ENCODE measurements around the gene SPPL2A. TPM values are rescaled to one million over a fixed set of nuclear protein-coding genes. Genes with fewer than 3 reads are reported as not detected.

The SPPL2A gene
- total and polyA plus RNA-seq, 2 donors (not counting 3 experiments of a cell fraction or from before 2014, with no cell fraction given), result 38.8 to 88.7 TPM

DNA sequence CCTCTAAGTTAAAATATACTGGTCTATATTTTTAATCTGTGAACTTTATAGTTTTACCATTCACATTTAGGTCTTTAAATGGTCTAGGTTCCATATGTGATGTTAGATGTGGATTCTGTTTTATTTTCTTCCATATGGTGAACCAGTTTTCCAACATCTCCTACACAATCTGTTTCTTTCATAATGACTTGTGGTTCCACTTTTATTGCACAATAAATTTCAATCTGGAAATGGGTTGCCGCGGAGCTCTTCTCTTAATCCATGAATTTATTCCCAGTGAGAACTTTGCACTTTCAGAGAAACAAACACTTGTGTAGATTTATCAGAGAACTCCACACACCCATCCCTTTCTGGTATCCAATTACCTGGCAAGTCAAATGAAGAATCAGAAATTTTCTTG, 20.9 kb upstream of the SPPL2A start:
- POLR2A ChIA-PET, result no interaction called here
- Histone ChIP-seq H3K4me3 (replicated peaks in 1 of 3; ENCODE audit: insufficient read depth in 1 of 3, low read depth in 1 of 3, low read length in 3 of 3) (no peak overlapping the region), H3K4me2 (ENCODE audit: insufficient read depth, low read length) (no peak overlapping the region), H3K27me3 (ENCODE audit: control insufficient read depth in 2 of 2, insufficient read depth in 2 of 2, low read length in 2 of 2) (peaks cover 4 to 7% of the 10 kb centered on the region in 2 experiments), H3K9ac (replicated peaks; ENCODE audit: extremely low read depth, insufficient read depth, low read length) (no peak overlapping the region), H3K4me1 (ENCODE audit: control insufficient read depth, extremely low read depth, insufficient read depth, low read length) (no peaks in the 10 kb centered on the region), H4K20me1 (replicated peaks; ENCODE audit: control insufficient read depth, extremely low read depth, insufficient read depth, low read length) (no peaks in the 10 kb centered on the region), H3K79me2 (ENCODE audit: control insufficient read depth, insufficient read depth, low read length) (no peaks in the 10 kb centered on the region), H3K27ac (ENCODE audit: insufficient read depth, low read depth, low read length) (no peak overlapping the region), H3K9me1 (replicated peaks; ENCODE audit: control insufficient read depth, extremely low read depth, insufficient read depth, low read length) (no peaks in the 10 kb centered on the region), H3K9me3 (replicated peaks; ENCODE audit: control insufficient read depth, insufficient read depth, low read length) (no peaks in the 10 kb centered on the region), H3K36me3 (ENCODE audit: control insufficient read depth in 2 of 2, extremely low read depth in 1 of 2, insufficient read depth in 2 of 2, low read length in 2 of 2) (no peaks in the 10 kb centered on the region), H2AFZ (ENCODE audit: low read depth, low read length) (no peak overlapping the region)
- BruUV-seq (replicated peaks), result no TSS peak
- DNase-seq (ENCODE audit: low read depth, low spot score) (no peak), FAIRE-seq (no peak)
- no peak for TF ChIP-seq POLR2A (IDR thresholded peaks at IDR 0.05; ENCODE audit: low read depth, low read length)
- no peak for TF ChIP-seq POLR2AphosphoS5 (IDR thresholded peaks at IDR 0.05; ENCODE audit: insufficient read depth, low read depth, low read length)
- no peak for TF ChIP-seq EZH2 (IDR thresholded peaks at IDR 0.05; ENCODE audit: borderline replicate concordance, low read depth, low read length, severe bottlenecking)
- no peak for TF ChIP-seq FOS (IDR thresholded peaks at IDR 0.05; ENCODE audit: borderline replicate concordance, insufficient read depth, low read length)
- no peak for TF ChIP-seq JUN (IDR thresholded peaks at IDR 0.05; ENCODE audit: borderline replicate concordance, insufficient read depth, insufficient read length, low read depth)
- no peak for TF ChIP-seq GATA2 (IDR thresholded peaks at IDR 0.05; ENCODE audit: insufficient read depth, insufficient read length, low read depth, low read length)
- no peak for TF ChIP-seq MYC (IDR thresholded peaks at IDR 0.05; ENCODE audit: low read depth, low read length)
- TF ChIP-seq, protein P1, sequence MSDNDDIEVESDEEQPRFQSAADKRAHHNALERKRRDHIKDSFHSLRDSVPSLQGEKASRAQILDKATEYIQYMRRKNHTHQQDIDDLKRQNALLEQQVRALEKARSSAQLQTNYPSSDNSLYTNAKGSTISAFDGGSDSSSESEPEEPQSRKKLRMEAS (IDR thresholded peaks at IDR 0.05; ENCODE audit: insufficient read depth, insufficient read length), result no peak
- TF ChIP-seq, protein P2, sequence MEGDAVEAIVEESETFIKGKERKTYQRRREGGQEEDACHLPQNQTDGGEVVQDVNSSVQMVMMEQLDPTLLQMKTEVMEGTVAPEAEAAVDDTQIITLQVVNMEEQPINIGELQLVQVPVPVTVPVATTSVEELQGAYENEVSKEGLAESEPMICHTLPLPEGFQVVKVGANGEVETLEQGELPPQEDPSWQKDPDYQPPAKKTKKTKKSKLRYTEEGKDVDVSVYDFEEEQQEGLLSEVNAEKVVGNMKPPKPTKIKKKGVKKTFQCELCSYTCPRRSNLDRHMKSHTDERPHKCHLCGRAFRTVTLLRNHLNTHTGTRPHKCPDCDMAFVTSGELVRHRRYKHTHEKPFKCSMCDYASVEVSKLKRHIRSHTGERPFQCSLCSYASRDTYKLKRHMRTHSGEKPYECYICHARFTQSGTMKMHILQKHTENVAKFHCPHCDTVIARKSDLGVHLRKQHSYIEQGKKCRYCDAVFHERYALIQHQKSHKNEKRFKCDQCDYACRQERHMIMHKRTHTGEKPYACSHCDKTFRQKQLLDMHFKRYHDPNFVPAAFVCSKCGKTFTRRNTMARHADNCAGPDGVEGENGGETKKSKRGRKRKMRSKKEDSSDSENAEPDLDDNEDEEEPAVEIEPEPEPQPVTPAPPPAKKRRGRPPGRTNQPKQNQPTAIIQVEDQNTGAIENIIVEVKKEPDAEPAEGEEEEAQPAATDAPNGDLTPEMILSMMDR (IDR thresholded peaks at IDR 0.05; ENCODE audit: extremely low read depth in 1 of 2, insufficient read depth in 1 of 2, low read depth in 1 of 2, low read length in 2 of 2), result no peak
- dilution Hi-C loops (cut with MboI; ENCODE audit: extremely low pct_ligation_motif_present, low sequenced_read_pairs) (no loop called here), intact Hi-C loops (cut with micrococcal nuclease) (no loop called here)
- CTCF ChIA-PET, result no interaction called here

Measured in endothelial cell of umbilical vein (primary cell).